Fibroblast of gingiva (primary cell): ENCODE results near the gene KCNK15.

Experiments used
- DNase-seq: peaks from one replicate; pipeline ENCODE4 v3.0.0-alpha.2; 2011; ENCODE audit warnings: low read depth

The KCNK15 gene

DNA sequence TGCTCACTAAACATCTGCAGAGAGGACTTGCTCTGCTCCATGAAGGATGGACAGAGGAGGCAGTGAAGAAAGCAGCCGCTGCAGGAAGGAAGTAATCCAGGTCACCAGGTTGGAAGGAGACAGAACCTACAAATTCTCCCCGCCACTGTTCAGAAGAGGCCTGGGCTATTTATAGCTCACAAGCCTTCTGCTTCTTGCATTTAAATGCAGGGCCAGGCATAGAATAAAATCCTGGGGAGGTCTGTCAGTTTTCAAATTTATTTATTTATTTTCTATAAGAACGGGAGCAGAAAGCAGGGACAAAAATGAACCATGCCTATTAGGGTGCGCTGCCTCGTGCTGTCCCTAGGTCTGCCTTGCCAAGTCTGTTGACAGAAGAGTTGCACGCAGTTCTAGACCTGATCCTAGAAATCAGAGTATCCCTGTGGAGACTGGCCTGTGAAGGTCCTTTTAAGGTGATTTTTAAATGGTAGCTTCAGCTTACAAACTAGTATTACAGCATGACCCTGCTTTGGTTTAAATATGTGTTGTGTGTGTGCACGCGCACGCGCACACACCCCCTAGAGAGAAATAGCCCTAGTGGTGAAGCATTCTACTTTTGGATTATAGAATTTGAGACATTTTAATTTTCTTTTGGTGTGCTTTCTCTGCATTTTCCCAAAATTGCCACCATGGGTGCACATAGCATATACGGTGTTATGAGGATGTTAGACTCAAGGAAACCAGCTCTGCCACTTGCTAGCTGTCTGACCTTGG, 45.2 kb downstream of the KCNK15 start:
- DNase-seq, result no peak

DNA sequence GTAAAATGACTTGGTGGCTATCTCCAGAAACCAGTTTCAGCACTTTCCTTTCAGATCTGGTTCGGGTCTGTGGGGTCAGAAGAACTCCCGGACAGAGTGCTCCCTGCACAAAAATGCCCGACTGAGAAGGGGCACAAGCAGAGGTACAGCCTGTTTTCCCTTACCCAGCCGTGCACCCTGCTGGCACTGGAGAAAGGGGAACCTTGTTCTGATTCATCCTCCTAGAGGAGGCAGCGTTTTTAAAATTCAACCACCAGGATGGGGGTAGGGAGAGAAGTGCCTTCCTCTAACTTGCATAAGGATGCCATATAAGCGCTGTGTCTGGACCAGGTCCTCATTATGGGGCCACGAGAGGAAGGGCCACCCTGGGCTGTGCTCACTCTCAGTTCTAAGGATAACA, 47.1 kb downstream of the KCNK15 start:
- no peak for DNase-seq

DNA sequence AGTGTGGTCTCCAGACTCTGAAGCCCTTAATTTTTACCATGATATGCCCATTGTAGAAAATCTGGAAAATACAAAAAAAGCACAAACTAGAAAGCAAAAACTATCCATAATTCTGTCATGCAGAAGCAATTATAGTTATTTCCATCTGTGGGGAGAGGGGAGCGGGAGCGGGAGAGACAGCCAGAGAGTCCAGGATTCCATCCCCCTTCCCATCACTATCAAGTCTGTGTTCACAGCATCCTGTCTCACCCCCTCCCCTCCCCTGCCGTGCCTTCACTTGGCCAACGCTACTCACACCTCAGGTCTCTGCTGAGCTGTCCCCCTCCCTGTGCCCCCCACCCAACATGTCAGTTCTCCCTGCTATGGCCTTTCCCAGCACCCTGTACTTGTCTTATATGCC, 50.2 kb downstream of the KCNK15 start:
- no peak for DNase-seq

DNA sequence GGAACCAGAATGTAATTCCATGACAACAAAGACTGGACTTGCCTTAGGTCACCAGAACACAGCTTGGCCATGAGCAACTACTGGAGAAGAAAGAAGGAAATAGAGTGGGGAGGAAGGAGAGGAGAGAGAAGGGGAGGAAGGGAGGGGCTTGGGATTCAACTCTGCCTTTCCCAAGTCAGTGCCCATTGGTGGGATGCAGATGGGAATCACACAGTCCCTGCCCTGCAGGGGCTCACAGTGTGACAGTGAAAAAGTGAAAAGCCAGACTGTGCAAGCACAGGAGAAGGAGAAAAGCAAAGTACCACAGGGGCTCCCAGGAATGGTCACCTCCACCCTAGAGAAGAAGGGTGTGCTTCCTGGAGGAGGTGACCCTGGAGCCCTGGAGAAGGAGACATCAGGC, 50.6 kb downstream of the KCNK15 start:
- DNase-seq, result no peak

- no peak for DNase-seq
Measured at GRCh38 chr20:44796758-44797457, 51.2 kb downstream of the KCNK15 start.

GRCh38 chr20:44799691-44800090, 54.0 kb downstream of the KCNK15 start:
- no peak for DNase-seq

GRCh38 chr20:44800391-44801046, 54.9 kb downstream of the KCNK15 start:
- no peak for DNase-seq
